ENCODE measurements around the gene ARHGEF28.

Gene ARHGEF28, protein sequence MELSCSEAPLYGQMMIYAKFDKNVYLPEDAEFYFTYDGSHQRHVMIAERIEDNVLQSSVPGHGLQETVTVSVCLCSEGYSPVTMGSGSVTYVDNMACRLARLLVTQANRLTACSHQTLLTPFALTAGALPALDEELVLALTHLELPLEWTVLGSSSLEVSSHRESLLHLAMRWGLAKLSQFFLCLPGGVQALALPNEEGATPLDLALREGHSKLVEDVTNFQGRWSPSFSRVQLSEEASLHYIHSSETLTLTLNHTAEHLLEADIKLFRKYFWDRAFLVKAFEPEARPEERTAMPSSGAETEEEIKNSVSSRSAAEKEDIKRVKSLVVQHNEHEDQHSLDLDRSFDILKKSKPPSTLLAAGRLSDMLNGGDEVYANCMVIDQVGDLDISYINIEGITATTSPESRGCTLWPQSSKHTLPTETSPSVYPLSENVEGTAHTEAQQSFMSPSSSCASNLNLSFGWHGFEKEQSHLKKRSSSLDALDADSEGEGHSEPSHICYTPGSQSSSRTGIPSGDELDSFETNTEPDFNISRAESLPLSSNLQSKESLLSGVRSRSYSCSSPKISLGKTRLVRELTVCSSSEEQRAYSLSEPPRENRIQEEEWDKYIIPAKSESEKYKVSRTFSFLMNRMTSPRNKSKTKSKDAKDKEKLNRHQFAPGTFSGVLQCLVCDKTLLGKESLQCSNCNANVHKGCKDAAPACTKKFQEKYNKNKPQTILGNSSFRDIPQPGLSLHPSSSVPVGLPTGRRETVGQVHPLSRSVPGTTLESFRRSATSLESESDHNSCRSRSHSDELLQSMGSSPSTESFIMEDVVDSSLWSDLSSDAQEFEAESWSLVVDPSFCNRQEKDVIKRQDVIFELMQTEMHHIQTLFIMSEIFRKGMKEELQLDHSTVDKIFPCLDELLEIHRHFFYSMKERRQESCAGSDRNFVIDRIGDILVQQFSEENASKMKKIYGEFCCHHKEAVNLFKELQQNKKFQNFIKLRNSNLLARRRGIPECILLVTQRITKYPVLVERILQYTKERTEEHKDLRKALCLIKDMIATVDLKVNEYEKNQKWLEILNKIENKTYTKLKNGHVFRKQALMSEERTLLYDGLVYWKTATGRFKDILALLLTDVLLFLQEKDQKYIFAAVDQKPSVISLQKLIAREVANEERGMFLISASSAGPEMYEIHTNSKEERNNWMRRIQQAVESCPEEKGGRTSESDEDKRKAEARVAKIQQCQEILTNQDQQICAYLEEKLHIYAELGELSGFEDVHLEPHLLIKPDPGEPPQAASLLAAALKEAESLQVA (N-terminal part only)

DNA sequence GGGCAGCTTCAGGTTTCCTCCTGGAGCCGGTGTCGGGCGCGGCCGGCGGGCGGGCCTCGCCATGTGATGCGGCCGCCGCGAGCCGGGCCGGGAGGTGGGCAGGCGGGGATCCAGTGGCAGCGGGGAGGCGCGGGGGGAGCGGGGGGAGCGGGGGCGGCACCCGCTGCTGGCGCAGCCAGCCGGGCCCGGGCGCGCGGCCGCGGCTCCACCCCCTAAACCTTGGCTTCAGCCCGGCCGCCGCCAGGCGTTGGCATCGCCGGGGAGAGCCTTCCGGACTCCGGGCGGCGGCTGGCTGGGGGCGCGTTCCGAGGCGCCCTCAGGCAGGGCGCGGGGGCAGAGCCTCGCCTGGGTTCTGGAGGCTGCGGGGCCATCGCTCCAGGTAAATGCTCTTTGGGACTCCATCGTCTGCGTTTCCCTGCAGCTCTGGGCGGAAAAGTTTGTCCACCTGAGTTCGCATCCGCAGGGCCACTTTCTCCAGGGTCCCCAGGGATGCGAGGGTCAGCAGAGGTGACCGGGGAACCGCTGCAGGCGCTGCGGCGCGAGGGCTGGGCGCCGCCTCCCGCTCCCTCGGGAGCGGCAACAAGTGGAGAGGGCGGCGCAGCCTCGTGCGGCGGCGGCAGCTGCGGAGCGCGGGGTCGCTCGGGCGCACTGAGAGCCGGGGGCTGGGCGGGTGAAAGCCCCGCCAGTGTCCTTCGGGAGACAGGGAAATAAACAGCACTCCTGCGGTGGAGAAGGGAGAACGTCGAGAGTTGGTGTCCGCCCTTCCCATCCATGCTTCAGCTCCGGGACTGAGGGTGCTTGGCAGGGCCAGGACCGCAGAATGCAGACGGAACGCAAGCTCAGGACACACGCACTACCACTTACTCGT is at the start of gene ARHGEF28:
TSS of gene ARHGEF28 (plus strand) at position 253 of the 868 bp plus-strand sequence. CDS start 58,656 bp downstream, outside the sequence.
- DNase-seq = peak; percentile 23

DNA sequence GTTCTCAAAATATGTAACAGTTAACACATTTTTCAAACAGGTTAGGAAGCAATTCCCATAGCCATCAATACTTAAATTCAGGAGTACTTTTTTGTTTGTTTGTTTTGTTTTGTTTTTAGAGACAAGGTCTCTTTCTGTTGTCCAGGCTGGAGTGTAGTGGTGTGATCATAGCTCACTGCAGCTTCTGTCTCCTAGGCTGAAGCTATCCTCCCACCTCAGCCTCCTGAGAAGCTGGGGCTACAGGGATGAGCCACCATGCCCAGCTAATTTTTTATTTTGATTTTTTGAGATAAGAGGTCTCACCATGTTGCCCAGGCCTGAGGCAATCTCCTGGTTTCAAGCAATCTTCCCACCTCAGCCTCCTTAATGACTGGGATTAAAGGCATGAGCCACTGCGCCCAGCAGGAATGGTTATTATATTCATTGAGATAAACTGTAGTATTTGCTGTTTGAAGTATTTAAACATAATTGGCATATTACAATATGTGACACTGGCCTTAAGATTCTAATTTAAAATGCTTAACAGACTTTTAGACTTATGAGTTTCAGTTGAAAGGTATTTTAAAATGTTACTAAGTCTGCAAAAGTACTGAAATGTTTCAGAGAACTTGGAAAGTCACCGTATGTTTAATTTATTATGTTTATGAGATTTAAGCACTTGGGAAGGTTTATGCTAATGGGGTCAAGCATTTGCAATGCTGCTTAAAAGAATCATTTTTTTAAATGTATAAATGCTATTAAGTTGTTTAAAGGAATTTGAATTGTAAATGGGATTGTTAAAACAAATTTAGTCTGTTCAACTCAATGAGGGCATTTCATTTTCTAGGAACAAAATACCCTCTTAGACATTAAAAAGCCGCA is 43.5 kb upstream of the ARHGEF28 start:
- DNase-seq = no peak

DNA sequence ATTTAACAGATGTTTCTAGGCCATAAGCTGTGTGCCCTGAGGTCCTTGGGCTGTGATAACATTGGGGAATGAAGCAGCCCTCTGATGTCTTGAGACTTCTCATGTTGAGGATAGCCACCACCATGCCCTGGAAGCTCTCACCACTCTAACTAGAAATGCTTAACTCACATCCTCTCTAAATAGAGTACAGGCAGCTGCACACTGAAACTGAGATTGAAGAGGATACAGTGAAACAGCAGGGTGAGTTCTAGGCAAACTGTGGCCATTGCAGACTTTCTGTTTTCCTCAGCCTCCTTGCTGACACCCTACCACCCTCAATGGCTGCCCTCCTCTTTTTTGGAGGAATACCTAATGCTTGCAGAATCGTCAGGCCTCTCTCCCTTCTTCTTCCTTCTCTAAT is 38.1 kb upstream of the ARHGEF28 start:
- no peak for DNase-seq

DNA sequence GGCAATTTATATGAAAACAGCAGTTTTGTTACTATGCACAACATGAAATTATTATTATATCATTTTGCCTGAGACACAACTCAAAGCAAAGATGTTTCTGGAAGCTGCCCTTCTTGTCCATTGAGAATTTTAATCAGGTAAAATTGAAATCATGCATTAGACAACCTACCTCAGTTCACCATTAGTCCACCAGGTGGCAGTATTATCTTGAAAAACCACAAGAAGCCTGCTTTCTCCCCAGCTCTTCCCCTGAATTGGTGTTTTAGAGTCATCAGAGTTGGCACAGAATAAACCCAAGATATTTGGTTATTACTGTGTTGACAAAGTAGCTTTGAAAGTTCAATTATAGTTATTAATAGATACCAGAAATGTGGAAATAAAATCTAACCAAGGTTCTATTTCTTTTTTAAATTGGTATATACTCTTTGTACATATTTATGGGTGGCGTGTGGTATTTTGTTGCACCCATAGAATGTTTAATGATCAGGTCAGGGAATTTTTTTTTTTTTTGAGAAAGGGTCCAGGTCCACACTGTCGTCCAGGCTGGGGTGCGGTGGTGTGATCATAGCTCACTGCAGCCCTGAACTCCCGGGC is 34.8 kb upstream of the ARHGEF28 start:
- DNase-seq = peak; percentile 23

DNA sequence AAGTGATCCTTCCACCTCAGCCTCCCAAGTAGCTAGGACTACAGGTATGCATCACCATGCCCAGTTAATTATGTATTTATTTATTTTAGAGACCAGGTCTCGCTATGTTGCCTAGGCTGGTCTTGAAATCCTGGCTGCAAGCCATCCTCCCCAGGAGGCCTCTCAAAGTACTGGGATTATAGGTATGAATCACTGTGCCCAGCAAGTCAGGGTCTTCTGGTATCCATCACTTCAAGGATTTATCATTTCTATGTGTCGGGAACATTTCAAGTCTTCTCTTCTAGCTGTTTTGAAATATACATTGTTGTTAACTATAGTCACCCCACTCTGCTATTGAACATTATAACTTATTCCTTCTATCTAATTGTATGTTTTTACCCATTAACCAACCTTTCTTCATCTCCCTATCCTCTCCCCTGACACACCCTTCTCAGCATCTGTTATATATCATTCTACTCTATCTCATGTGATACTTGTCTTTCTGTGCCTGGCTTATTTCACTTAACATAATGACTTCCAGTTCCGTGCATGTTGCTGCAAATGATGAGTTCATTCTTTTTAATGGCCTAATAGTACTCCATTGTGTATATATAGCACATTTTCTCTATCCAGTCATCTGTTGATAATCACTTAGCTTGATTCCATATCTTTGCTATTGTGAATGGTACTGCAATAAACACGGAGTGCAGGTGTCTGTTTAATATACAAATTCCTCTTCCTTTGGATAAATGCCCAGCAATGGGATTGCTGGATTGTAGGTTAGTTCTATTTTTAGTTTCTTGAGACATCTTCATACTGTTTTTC is 34.1 kb upstream of the ARHGEF28 start:
- DNase-seq = no peak

DNA sequence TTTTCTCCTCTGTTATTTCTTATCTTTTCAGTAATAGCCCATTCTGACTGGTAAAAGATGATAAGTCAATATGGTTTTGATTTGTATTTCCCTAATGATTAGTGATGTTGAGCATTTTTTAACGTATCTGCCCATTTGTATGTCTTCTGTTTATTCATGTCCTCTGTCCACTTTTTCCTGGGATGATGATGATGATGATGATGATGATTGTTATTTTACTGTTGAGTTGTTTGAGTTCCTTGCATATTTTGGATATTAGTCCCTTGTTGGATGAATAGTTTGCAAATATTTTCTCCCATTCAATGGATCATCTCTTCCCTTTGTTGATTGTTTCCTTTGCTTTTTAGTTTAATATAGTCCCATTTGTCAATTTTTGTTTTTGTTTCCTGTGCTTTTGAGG is 33.4 kb upstream of the ARHGEF28 start:
- no peak for DNase-seq

DNA sequence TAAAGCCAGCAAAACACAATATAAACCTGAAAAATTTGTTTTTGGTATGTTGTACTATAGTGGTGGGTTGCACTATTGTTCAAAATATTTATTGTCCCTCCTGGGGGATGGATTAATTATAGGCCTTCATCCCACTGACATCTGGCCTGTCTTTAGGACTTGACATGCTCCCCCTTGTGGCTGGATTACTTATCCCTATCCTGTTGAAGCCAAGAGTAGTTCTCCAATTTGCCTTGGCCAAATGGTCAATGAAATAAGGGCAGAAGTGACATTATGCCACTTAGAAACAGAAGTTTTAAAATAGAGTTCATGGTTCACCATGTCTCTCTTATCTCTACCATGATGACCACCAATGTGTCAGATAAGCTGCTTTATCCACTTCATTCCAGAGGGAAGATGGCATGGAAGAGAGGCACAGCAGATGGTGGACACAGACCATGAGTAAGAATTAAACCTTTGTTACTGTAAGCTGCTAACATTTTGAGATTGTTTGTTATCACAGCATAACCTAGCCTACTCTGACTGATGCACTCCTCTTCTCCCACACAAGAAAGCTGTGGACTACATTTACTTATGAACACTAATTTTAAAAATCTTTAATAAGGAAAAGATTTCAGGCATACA is 29.2 kb upstream of the ARHGEF28 start:
- no peak for DNase-seq

DNA sequence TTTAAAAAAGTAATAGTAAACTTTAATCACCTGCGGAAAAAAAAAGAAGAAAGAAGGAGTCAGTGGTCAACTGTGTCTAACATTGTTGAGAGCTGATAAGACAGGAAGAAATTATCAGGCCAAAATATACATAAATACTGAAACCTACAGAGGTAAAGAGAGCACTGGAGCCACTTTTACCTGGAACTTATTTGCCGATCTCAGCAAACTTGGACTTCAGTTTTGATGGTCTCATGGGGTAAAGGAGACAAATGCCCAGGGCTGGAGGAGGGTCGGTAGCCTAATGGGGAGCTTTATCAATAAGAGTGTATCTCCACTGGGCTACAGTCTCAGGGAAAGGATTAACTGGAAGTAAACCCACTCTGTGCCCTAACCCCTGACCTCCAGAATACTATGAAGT is 26.6 kb upstream of the ARHGEF28 start:
- DNase-seq = no peak

DNA sequence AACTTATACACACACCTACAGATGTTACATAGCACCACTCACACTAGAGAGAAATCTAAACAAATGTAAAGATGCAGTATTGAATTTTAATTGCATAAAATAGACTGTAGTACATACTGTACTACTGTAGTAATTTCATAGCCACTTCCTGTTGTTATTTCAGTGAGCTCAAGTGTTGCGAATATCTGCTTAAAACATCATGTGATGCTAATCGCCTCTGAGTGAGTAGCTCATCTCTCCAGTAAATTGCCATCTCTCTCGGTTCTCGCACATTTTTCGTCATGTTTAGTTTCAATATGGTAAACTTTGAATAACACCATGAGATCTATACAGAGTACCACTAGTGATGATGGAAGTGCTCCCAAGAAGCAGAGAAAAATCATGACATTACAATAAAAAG is 22.0 kb upstream of the ARHGEF28 start:
- DNase-seq = no peak

DNA sequence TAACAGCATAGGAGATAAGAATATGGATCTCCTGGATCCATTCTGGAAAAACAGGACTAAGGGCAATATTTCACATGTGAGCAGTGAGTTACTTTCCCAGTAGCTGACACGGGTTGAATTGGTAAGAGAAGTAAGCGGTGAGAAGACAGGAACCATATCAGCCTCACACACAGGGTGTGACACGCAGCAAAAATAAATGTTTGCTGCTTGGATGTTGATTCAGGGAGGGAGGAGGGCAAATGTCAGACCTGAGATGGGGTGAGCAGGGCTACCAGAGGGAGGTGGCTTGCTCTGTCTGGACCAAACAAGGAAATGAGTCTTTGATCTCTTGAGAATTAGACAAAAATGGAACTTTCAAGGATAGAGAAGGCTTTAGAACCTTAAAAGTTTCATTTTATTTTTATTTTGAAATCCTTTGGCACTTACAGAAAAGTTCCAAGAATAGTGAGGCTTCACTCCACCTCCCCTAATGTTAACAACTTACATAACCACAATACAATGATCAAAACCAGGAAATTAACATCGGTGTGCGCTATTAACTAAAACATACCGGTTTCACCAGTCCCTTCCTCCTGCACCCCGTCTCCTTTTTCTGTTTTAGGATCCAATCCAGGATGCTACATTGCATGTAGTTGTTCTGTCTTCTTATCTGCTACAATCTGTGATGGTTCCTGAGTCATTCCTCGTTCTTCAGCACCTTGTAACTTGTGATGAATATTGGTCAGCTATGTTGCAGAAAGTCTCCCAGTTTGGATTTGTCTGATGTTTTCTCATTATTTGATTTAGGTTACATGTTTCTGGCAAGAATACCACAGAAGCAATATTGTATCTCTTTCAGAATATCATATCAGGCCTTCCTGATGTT is 20.5 kb upstream of the ARHGEF28 start:
- DNase-seq = peak; percentile 2

DNA sequence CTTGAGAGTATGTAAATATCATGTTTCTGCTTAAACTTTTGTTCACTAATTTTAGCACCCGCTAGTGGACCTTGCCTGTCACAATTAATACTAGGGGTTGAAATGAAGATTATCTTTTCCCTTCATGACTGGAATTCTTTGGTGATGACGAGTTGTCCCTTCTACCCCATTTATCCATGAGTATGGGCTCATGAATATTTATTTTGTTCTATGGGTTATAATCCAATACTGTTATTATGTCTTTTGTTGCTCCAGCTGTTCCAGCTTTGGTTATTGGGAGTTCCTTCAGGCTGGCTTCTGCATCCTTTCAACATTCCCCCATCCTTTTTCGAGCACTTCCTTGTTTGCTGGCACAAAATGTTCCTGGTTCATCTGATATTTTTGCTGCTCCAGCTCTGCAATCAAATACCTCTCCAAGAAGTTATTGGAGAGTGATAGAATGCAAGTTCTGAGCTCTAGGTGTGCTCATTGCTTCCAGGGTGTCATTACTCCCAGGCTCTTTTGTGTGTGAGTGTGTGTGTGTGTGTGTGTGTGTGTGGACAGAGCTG is 19.7 kb upstream of the ARHGEF28 start:
- no peak for DNase-seq

DNA sequence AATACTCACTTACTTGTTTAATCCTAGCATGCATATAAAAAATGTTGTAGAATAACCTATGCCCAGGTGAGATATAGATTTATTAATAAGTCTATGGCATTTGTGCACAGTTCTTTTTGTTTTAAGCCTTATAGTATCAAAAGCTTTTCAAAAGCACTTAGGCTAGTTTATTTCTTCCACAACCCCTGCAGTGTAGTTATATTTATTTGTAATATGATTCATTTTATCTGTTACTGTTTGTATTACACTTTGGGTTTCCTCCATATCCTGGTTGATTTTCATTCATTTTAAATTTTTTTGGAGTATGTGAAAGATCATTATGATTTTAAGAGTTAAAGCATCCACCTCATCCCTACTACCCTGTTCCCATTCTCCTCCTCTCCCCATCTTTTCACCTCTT is 18.8 kb upstream of the ARHGEF28 start:
- no peak for DNase-seq

DNA sequence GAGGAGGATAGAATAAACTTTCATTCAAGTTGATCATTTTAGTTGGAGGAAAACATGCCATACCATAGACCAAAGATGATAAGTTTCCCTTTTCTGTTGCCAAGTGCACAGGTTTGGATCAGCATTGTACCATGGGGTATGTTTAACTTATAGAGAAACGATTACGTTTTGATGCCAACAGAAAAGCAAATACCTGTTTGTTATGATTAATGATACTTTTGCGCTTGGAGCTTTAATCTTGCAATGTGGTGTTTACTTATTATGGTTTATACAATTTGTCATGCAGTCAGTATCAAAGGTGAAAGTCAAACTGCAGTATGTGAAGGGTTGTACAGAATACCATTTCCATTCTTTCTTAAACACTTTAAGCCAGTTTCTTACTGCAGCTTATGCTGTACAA is 13.2 kb upstream of the ARHGEF28 start:
- no peak for DNase-seq

DNA sequence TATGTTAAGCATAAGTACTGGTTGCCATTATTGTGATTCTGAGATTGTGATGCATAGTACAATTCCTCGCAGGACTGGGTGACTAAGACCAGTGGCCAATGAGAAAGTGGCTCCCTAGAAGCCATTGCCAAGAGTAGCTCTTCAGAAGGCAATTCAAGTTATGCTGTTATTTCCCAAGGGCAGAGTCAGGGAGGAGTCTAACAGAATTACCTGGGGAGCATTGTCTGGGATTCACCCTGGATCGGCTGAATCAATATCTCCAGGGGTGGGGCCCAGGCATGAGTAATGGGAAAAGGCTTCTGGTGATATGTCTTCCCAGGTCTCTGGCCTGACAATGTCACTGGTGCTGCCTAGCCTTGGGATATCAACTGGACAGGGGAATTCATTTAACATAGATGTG is 10.9 kb upstream of the ARHGEF28 start:
- no peak for DNase-seq

DNA sequence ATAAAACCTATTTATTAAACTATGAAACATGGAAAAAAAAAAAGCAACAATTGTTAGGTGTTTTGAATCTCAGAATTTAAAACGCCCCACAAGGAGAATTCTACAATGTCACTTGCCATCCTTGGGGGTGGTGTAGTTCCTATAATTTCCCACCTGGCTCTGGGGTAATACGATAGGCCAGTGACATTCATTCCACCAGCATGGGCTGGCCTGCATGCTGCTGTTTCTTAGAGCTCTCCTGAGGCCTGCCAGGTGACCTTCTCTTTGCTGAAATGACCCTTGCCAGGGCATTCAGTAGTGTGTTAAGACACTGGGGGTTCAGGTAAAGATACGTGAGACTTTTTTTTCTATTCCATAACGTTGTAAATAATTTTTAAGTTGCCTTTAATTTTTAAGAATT is 10.0 kb upstream of the ARHGEF28 start:
- DNase-seq = no peak

DNA sequence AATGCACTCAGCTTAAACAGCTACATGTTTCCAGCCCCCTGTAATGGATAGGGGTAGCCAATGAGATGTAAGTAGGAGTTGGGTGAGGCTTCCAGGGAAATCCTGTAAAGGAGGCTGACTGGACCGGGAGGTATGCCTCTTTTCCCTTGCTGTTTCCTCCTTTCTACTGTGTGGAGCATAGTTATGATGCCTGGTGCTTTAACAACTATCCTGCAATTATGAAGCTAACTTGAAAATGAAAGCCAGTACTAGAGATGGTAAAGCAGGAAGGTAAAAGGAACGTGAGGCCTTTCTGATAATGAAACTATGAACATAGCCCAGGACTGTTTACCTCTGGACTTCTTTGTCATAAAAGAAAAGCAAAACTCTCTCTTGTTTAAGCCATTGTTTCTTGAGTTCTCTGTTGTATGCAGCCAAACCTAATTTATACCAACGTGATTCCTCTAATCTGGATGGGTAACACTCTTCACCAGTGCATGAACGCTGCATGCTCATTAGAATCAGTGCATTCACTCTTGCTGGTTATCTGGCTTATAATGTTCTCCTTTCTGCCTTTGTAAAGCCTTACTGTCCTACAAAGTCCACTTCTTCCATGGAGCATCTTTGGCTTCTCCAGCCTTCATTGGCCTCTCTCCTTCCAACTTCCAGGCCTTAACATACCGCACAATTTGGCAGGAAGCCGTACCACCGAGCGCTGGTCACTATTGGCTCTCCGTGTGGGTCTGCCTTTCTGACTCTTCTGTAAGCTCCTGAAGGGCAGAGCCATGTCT is 8.3 kb upstream of the ARHGEF28 start:
- no peak for DNase-seq

All from DMS153 (cell line).